Caco-2 (cell line): Measurements from ENCODE around the gene SLC39A5. TPM values are rescaled to one million over a fixed set of nuclear protein-coding genes. Genes with fewer than 3 reads are reported as not detected.

ENCODE experiments used
- BruUV-seq: library from RNA; stranded (reverse); fragments of 400-500 nt; replicated peaks from 2 replicates; lab custom pipeline; 2021; lab: Mats Ljungman, UMichigan
- CTCF ChIA-PET: fragments of 300-600 bp; sonication (Branson Sonifier 250); formaldehyde crosslinking; loops from one replicate; lab custom pipeline; 2022; ENCODE audit warnings: antibody characterized with exemption; lab: Charles Lee
- POLR2A ChIA-PET: fragments of 300-600 bp; sonication (Branson Sonifier 250); formaldehyde crosslinking; loops from one replicate; lab custom pipeline; 2022; ENCODE audit warnings: antibody characterized with exemption; lab: Charles Lee
- DNase-seq, 2 experiments: peaks; one replicate each; pipeline versions ENCODE4 v3.0.0 to v3.0.0-alpha.2; 2020 to 2022
- H3K27me3 ChIP-seq: replicated peaks from 2 replicates; pipeline ENCODE4 v1.6.0; 2011; ENCODE audit warnings: low read length; ENCODE audit not compliant: control insufficient read depth, insufficient read depth
- H3K36me3 ChIP-seq: 2 replicates; pipeline ENCODE4 v1.5.1; 2011; ENCODE audit warnings: low read length; ENCODE audit not compliant: control insufficient read depth, insufficient read depth
- H3K4me1 ChIP-seq: fragments of 250-450 bp; sonication (Bioruptor Pico); 2 replicates; pipeline ENCODE4 v1.5.1; 2020; ENCODE audit warnings: mild to moderate bottlenecking
- H3K4me3 ChIP-seq: 2 replicates; pipeline ENCODE4 v1.5.1; 2011; ENCODE audit warnings: low read depth, mild to moderate bottlenecking, control low read depth, low read length
- H3K9me3 ChIP-seq: fragments of 250-450 bp; sonication (Bioruptor Pico); 2 replicates; pipeline ENCODE4 v1.5.1; 2020; ENCODE audit warnings: mild to moderate bottlenecking, moderate library complexity
- H3K27ac Mint-ChIP-seq: one replicate; pipeline ENCODE4 v1.8.0; 2022; ENCODE audit warnings: mixed read lengths; ENCODE audit not compliant: unreplicated experiment
- H3K27me3 Mint-ChIP-seq: one replicate; pipeline ENCODE4 v1.8.0; 2022; ENCODE audit warnings: mixed read lengths; ENCODE audit not compliant: insufficient read depth, unreplicated experiment
- H3K36me3 Mint-ChIP-seq: one replicate; pipeline ENCODE4 v1.8.0; 2022; ENCODE audit warnings: mild to moderate bottlenecking, mixed read lengths; ENCODE audit not compliant: insufficient read depth, unreplicated experiment
- H3K4me1 Mint-ChIP-seq: one replicate; pipeline ENCODE4 v1.8.0; 2022; ENCODE audit warnings: low read depth, mixed read lengths; ENCODE audit not compliant: unreplicated experiment
- H3K4me3 Mint-ChIP-seq: one replicate; pipeline ENCODE4 v1.8.0; 2022; ENCODE audit warnings: mild to moderate bottlenecking, moderate library complexity, mixed read lengths; ENCODE audit not compliant: unreplicated experiment
- H3K9me3 Mint-ChIP-seq: one replicate; pipeline ENCODE4 v1.8.0; 2022; ENCODE audit warnings: mixed read lengths; ENCODE audit not compliant: unreplicated experiment
- intact Hi-C: fragments of 100-400 bp; cut with micrococcal nuclease; formaldehyde crosslinking; loops from one replicate; pipeline ENCODE4 v1.10.0; 2022; ENCODE audit not compliant: unreplicated experiment
- total RNA-seq: library from RNA; stranded (reverse); gene quantifications from 2 replicates; pipeline ENCODE4 v1.2.3, GENCODE V29; 2022
- TF ChIP-seq, protein P1 (sequence below), 2 experiments: fragments of 200-600 bp in 1 of 2; IDR thresholded peaks; 1 replicate in 1 of 2; 2 replicates in 1 of 2; pipeline versions ENCODE4 v1.5.1 to v1.8.0; 2011 to 2022; ENCODE audit warnings: antibody characterized with exemption in 1 of 2, control low read depth in 1 of 2, inconsistent platforms in 1 of 2, low read depth in 1 of 2, low read length in 1 of 2, mild to moderate bottlenecking in 1 of 2, moderate library complexity in 1 of 2; ENCODE audit not compliant: insufficient read depth in 1 of 2, severe bottlenecking in 1 of 2, unreplicated experiment in 1 of 2

SLC39A5 gene
- total RNA-seq, 1 experiment from 2014 or later = 110 TPM

DNA sequence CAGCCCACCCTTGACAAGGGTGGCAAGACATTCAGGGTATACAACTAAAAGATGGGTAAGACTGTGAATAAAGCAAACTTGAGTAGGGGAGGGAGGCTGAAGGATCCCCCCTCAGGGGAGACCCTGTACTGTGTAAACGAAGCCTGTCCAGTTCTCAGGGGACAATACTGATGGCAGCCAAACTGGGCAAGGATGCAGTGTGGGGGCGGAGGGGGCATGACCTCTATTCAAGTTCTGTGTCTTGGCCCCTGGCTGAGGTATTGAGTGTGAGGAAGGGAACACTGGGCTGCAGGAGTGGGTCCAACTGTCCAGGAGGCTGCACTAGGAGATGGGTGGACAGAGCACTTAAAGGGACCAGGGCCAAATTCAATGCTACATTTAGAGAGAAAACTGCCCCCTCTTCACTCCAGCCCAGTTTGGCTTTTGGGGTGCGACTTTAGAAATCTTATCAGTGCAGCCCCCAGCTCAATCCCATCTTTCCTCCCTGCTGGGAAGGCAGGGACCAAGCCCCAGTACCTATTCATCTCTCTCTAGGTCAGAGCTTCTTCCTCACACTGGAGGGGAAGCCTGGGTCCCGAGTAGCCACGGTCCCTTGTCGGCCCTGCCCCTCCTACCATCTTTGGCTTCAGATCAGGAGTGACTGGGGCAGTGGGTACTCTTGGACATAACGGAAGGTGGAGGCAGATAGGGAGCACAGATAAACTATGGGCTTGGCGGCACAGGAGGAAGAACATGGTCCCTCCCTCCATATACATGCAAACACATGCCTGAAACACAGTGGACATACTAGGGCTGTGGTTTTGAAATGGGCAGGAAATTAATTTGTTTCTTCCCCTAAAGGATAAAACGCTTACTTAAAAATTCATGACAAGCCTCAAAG is 11.8 kb downstream of the SLC39A5 start:
- H3K27ac Mint-ChIP-seq = peak overlapping the region; percentile 45
- Histone ChIP-seq H3K36me3 (no peaks in the 10 kb centered on the region; the same call in 1 of the 2 replicates), H3K4me3 (no peak overlapping the region), H3K9me3 (no peaks in the 10 kb centered on the region), H3K27me3 (no peaks in the 10 kb centered on the region), H3K4me1 (peaks cover 8% of the 10 kb centered on the region; the same call in 1 of the 2 replicates)
- ChIA-PET CTCF (no interaction called here), POLR2A (no interaction called here)
- TSS peak; percentile 6 for BruUV-seq
- no peak for DNase-seq
- peaks cover 17% of the 10 kb centered on the region for H3K4me1 Mint-ChIP-seq
- TF ChIP-seq, protein P1, sequence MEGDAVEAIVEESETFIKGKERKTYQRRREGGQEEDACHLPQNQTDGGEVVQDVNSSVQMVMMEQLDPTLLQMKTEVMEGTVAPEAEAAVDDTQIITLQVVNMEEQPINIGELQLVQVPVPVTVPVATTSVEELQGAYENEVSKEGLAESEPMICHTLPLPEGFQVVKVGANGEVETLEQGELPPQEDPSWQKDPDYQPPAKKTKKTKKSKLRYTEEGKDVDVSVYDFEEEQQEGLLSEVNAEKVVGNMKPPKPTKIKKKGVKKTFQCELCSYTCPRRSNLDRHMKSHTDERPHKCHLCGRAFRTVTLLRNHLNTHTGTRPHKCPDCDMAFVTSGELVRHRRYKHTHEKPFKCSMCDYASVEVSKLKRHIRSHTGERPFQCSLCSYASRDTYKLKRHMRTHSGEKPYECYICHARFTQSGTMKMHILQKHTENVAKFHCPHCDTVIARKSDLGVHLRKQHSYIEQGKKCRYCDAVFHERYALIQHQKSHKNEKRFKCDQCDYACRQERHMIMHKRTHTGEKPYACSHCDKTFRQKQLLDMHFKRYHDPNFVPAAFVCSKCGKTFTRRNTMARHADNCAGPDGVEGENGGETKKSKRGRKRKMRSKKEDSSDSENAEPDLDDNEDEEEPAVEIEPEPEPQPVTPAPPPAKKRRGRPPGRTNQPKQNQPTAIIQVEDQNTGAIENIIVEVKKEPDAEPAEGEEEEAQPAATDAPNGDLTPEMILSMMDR (IDR thresholded peaks at IDR 0.05; ENCODE audit: insufficient read depth in 1 of 2, low read depth in 1 of 2, low read length in 1 of 2, severe bottlenecking in 1 of 2, unreplicated experiment in 1 of 2) = no peak
- no peaks in the 10 kb centered on the region for H3K9me3 Mint-ChIP-seq
- intact Hi-C loops = no loop called here
- H3K36me3 Mint-ChIP-seq = peaks cover 45% of the 10 kb centered on the region
- H3K4me3 Mint-ChIP-seq = no peak overlapping the region
- no peaks in the 10 kb centered on the region for H3K27me3 Mint-ChIP-seq

DNA sequence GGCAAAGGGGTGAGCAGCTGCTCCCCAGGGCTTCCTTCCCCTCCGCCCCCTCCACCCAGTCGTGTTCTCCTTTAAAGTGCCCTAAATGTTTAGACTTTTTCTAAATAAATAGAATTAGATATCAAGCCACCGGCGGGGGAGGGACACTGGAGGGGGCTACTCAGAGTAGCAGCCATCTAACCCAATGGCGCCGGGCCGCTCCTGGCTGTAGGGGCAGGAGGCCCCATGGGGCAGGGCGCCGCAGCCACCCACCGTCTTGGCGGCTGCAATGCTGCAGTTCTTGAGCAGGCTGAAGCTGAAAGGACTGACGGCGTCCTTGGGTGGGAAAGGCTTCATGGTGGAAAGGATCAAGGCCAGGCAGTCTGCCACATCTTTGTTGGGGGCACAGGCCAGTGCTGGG is 13.1 kb downstream of the SLC39A5 start:
- ChIA-PET POLR2A (no interaction called here), CTCF (no interaction called here)
- no peaks in the 10 kb centered on the region for H3K9me3 Mint-ChIP-seq
- no peak for DNase-seq
- no peak overlapping the region for H3K4me3 ChIP-seq
- H3K36me3 Mint-ChIP-seq = peaks cover 46% of the 10 kb centered on the region
- TF ChIP-seq, protein P1 (IDR thresholded peaks at IDR 0.05; ENCODE audit: insufficient read depth in 1 of 2, low read depth in 1 of 2, low read length in 1 of 2, severe bottlenecking in 1 of 2, unreplicated experiment in 1 of 2) = no peak
- peaks cover 17% of the 10 kb centered on the region for H3K4me1 Mint-ChIP-seq
- intact Hi-C loops = no loop called here
- no peak overlapping the region for H3K27ac Mint-ChIP-seq
- H3K27me3 ChIP-seq = no peaks in the 10 kb centered on the region
- H3K9me3 ChIP-seq = no peaks in the 10 kb centered on the region
- no peaks in the 10 kb centered on the region for H3K36me3 ChIP-seq
- H3K4me3 Mint-ChIP-seq = no peak overlapping the region
- H3K27me3 Mint-ChIP-seq = no peaks in the 10 kb centered on the region
- no TSS peak for BruUV-seq
- H3K4me1 ChIP-seq = peaks cover 8% of the 10 kb centered on the region; the same call in 1 of the 2 replicates

DNA sequence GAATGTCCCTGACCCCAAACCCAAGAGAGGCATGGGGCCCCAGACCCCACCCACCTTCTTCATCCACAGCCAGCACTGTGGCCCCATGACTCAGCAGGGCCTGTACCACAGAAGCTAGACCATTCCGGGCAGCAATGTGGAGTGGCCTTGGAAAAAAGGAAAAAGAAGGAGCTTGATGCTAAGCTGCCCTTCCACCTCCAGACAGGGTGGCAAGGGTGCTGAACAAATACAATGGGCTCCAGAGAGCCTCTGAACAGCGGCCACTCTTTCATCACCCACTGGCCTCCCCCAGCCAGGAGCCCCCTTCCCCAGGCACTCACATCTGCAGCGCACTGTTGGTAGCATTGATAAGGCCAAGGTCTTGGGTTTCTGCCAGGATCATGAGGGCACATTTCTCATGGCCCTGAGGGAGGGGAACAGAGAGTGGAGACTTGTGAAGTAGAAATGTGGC is 13.9 kb downstream of the SLC39A5 start:
- H3K4me3 ChIP-seq = no peak overlapping the region
- intact Hi-C loops = no loop called here
- CTCF ChIA-PET = no interaction called here
- H3K36me3 Mint-ChIP-seq = peaks cover 39% of the 10 kb centered on the region
- H3K27ac Mint-ChIP-seq = no peak overlapping the region
- H3K36me3 ChIP-seq = no peaks in the 10 kb centered on the region
- H3K4me1 ChIP-seq = peaks cover 8% of the 10 kb centered on the region; the same call in 1 of the 2 replicates
- DNase-seq = no peak
- BruUV-seq = no TSS peak
- TF ChIP-seq, protein P1 (IDR thresholded peaks at IDR 0.05; ENCODE audit: insufficient read depth in 1 of 2, low read depth in 1 of 2, low read length in 1 of 2, severe bottlenecking in 1 of 2, unreplicated experiment in 1 of 2) = no peak
- H3K27me3 Mint-ChIP-seq = no peaks in the 10 kb centered on the region
- no peak overlapping the region for H3K4me3 Mint-ChIP-seq
- peaks cover 17% of the 10 kb centered on the region for H3K4me1 Mint-ChIP-seq
- no peaks in the 10 kb centered on the region for H3K9me3 Mint-ChIP-seq
- H3K9me3 ChIP-seq = no peaks in the 10 kb centered on the region
- POLR2A ChIA-PET = no interaction called here
- no peaks in the 10 kb centered on the region for H3K27me3 ChIP-seq
